Mesothelial cell of epicardium (in vitro differentiated cells): ENCODE measurements around the gene ZBTB40. TPM values are rescaled to one million over a fixed set of nuclear protein-coding genes. Genes with fewer than 3 reads are reported as not detected.

Experiments used
- DNase-seq, 2 experiments: peaks; one replicate each; pipeline ENCODE4 v3.0.0; 2021; ENCODE audit warnings: low spot score in 2 of 2; ENCODE audit not compliant: unreplicated experiment in 2 of 2
- H3K27ac Mint-ChIP-seq: 2 replicates; pipeline ENCODE4 v1.8.0; 2021; ENCODE audit warnings: mixed read lengths
- H3K27me3 Mint-ChIP-seq: 2 replicates; pipeline ENCODE4 v1.8.0; 2021; ENCODE audit warnings: low read depth, mixed read lengths
- H3K36me3 Mint-ChIP-seq: 2 replicates; pipeline ENCODE4 v1.8.0; 2021; ENCODE audit warnings: mixed read lengths
- H3K4me1 Mint-ChIP-seq: 2 replicates; pipeline ENCODE4 v1.8.0; 2021; ENCODE audit warnings: mixed read lengths
- H3K4me3 Mint-ChIP-seq: 2 replicates; pipeline ENCODE4 v1.8.0; 2021; ENCODE audit warnings: mild to moderate bottlenecking, moderate library complexity, mixed read lengths
- H3K9me3 Mint-ChIP-seq: 2 replicates; pipeline ENCODE4 v1.8.0; 2021; ENCODE audit warnings: mixed read lengths
- CTCF ChIP-seq: fragments of 200-600 bp; sonication (generic); IDR thresholded peaks from one replicate; pipeline ENCODE4 v1.5.0; 2021; ENCODE audit warnings: antibody characterized with exemption; ENCODE audit not compliant: unreplicated experiment
- total RNA-seq: library from RNA; stranded (reverse); gene quantifications from 3 replicates; pipeline ENCODE4 v1.2.1, GENCODE V29; 2021

Gene ZBTB40
- total RNA-seq, 1 donor from 2014 or later, result 24.8 TPM

- no peaks in the 10 kb centered on the region for H3K27me3 Mint-ChIP-seq
- H3K9me3 Mint-ChIP-seq, result no peaks in the 10 kb centered on the region
- TF ChIP-seq CTCF, result no peak
- H3K4me3 Mint-ChIP-seq, result no peak overlapping the region
- H3K4me1 Mint-ChIP-seq, result peaks cover 22% of the 10 kb centered on the region
- H3K36me3 Mint-ChIP-seq, result peaks cover 35% of the 10 kb centered on the region
- no peak for DNase-seq
- H3K27ac Mint-ChIP-seq, result no peak overlapping the region
Observed at GRCh38 chr1:22506130-22506692, 54.6 kb downstream of the ZBTB40 start.

- Mint-ChIP-seq H3K4me1 (peaks cover 16% of the 10 kb centered on the region), H3K27me3 (no peaks in the 10 kb centered on the region), H3K27ac (no peak overlapping the region), H3K36me3 (peaks cover 42% of the 10 kb centered on the region), H3K9me3 (no peaks in the 10 kb centered on the region), H3K4me3 (no peak overlapping the region)
- no peak for TF ChIP-seq CTCF
- DNase-seq, result no peak
Observed at GRCh38 chr1:22507587-22507986, 55.9 kb downstream of the ZBTB40 start.

- Mint-ChIP-seq H3K4me3 (no peak overlapping the region), H3K9me3 (no peaks in the 10 kb centered on the region), H3K36me3 (peaks cover 42% of the 10 kb centered on the region), H3K4me1 (peaks cover 16% of the 10 kb centered on the region), H3K27ac (no peak overlapping the region), H3K27me3 (no peaks in the 10 kb centered on the region)
- no peak for TF ChIP-seq CTCF
- DNase-seq, result no peak
Observed at GRCh38 chr1:22508329-22508728, 56.7 kb downstream of the ZBTB40 start.

- H3K4me3 Mint-ChIP-seq, result no peak overlapping the region
- H3K4me1 Mint-ChIP-seq, result peaks cover 12% of the 10 kb centered on the region
- no peak overlapping the region for H3K27ac Mint-ChIP-seq
- H3K36me3 Mint-ChIP-seq, result peaks cover 45% of the 10 kb centered on the region
- DNase-seq, result no peak
- H3K9me3 Mint-ChIP-seq, result no peaks in the 10 kb centered on the region
- no peaks in the 10 kb centered on the region for H3K27me3 Mint-ChIP-seq
- TF ChIP-seq CTCF, result no peak
Observed at GRCh38 chr1:22508991-22509390, 57.3 kb downstream of the ZBTB40 start.

GRCh38 chr1:22509815-22510214, 58.2 kb downstream of the ZBTB40 start:
- TF ChIP-seq CTCF, result no peak
- Mint-ChIP-seq H3K9me3 (no peaks in the 10 kb centered on the region), H3K27ac (no peak overlapping the region), H3K36me3 (peaks cover 51% of the 10 kb centered on the region), H3K4me1 (peaks cover 5% of the 10 kb centered on the region), H3K27me3 (no peaks in the 10 kb centered on the region), H3K4me3 (no peak overlapping the region)
- DNase-seq, result no peak

- H3K4me3 Mint-ChIP-seq, result no peak overlapping the region
- TF ChIP-seq CTCF, result no peak
- H3K27me3 Mint-ChIP-seq, result no peaks in the 10 kb centered on the region
- H3K4me1 Mint-ChIP-seq, result peaks cover 5% of the 10 kb centered on the region
- DNase-seq, result no peak
- no peaks in the 10 kb centered on the region for H3K9me3 Mint-ChIP-seq
- no peak overlapping the region for H3K27ac Mint-ChIP-seq
- peaks cover 53% of the 10 kb centered on the region for H3K36me3 Mint-ChIP-seq
Observed at GRCh38 chr1:22512873-22513272, 61.2 kb downstream of the ZBTB40 start.
